NB4 (cell line): Measurements from ENCODE around the gene KLHL30.

Experiments used
- DNase-seq: peaks from one replicate; pipeline ENCODE4 v3.0.0; 2010; ENCODE audit warnings: low read depth
- H3K4me3 ChIP-seq: one replicate; pipeline ENCODE4 v1.5.1; 2011; ENCODE audit warnings: mild to moderate bottlenecking, low read depth, low read length, moderate library complexity
- MYC ChIP-seq: IDR thresholded peaks from 2 replicates; pipeline ENCODE4 v1.6.1; 2011; ENCODE audit warnings: low read depth, low read length
- POLR2A ChIP-seq: IDR thresholded peaks from 2 replicates; pipeline ENCODE4 v1.6.1; 2011; ENCODE audit warnings: mild to moderate bottlenecking; ENCODE audit not compliant: insufficient read length; ENCODE audit errors: extremely low read depth
- TF ChIP-seq, protein P1 (sequence below): IDR thresholded peaks from one replicate; pipeline ENCODE4 v1.5.1; 2012; ENCODE audit warnings: low read depth, low read length
- TF ChIP-seq, protein P2 (sequence below): IDR thresholded peaks from 2 replicates; pipeline ENCODE4 v1.6.1; 2011; ENCODE audit warnings: low read depth, low read length

Gene KLHL30

DNA sequence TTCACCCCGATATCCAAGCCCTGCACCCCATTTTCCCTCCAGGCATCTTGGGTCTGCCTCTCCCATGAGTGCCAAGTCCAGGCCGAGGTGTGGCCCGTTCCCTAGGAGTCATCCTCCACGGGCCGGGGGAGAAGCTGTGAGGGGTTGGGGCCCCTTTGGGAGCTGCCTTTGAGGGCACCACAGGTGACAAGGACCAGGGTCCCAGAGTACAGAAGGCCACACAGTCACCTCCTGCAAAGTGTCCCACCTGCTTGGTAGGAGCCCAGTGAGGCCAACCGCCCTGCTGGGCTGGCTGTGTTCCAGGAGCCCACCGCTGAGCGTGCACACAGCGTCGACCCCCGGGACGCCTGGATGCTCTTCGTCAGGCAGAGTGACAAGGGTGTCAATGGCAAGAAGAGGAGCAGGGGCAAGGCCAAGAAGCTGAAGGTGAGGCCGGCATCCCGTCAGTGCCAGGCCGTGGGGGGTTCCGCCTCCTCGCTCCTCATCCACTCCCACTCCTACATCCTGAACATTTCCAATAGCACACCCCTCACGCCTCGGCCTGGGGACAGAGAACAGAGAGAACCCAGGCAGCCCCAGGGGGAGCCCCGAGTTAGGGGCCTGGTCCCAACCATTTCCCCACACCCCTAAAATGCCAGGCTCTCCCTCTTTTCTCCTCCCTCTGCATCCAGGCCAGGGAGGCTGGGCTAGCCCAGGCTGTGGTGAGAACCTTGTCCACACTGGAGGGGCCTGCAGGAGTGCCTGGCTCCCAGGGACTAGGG is 23.0 kb downstream of the KLHL30 start:
- DNase-seq, result no peak
- TF ChIP-seq POLR2A (no peak), MYC (no peak)
- TF ChIP-seq, protein P1, sequence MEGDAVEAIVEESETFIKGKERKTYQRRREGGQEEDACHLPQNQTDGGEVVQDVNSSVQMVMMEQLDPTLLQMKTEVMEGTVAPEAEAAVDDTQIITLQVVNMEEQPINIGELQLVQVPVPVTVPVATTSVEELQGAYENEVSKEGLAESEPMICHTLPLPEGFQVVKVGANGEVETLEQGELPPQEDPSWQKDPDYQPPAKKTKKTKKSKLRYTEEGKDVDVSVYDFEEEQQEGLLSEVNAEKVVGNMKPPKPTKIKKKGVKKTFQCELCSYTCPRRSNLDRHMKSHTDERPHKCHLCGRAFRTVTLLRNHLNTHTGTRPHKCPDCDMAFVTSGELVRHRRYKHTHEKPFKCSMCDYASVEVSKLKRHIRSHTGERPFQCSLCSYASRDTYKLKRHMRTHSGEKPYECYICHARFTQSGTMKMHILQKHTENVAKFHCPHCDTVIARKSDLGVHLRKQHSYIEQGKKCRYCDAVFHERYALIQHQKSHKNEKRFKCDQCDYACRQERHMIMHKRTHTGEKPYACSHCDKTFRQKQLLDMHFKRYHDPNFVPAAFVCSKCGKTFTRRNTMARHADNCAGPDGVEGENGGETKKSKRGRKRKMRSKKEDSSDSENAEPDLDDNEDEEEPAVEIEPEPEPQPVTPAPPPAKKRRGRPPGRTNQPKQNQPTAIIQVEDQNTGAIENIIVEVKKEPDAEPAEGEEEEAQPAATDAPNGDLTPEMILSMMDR, result no peak
- TF ChIP-seq, protein P2, sequence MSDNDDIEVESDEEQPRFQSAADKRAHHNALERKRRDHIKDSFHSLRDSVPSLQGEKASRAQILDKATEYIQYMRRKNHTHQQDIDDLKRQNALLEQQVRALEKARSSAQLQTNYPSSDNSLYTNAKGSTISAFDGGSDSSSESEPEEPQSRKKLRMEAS, result no peak
- H3K4me3 ChIP-seq, result no peak overlapping the region

DNA sequence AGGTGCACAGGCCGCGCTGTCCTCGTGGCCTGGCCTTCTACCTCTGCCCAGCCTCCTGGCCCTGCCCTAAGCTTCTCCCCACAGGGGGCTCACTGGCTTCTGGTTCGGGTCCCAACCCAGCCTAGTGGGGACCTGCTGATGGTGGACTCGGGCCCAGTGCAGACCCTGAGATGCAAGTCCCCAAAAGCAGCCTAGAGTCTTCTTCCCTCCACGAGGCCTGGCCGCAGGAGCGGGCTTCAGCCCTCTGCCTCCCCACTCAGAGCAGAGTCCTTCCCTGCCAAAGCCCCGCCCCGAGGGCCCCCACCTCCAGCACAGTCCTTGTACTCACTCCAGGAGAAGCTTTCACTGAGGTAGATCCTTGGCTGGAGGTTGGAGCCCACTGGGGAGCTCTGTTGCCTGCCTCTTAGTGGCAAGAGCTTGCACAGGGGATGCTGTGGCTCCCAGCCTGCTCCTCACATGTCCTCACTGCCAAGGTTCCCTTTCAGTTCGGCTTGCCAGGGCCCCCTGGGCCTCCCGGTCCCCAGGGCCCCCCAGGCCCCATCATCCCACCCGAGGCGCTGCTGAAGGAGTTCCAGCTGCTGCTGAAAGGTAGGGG is 23.9 kb downstream of the KLHL30 start:
- no peak overlapping the region for H3K4me3 ChIP-seq
- no peak for DNase-seq
- TF ChIP-seq, protein P2, result no peak
- TF ChIP-seq, protein P1, result no peak

DNA sequence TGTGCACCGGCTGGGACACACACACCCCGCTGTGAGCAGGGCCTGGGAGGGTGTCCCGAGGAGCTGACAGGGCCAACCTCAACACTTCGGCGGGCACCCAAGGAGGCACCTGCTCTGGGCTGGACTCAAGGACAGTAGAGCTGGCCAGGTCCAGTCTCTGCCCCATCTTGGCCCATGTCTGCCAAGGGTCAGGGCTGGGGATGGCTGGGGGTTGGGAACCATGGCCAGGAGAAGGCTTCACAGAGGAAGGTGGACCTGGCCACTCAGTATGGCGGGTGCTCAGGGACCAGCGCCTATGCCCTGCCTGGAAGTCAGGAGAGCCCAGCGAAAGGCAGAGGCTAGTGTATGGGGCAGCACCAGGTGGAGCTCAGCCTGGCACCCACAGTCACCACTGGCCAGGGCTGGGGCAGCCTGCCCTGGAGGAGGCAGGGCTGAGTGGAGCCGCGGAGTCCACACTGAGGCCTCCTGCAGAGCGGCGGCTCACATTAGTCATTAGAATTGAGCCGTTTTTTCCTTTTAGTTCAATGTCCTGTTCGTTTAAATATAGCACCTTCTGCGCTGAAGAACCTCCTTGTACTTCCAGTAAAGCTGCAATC is 24.5 kb downstream of the KLHL30 start:
- TF ChIP-seq, protein P1, result no peak
- TF ChIP-seq, protein P2, result no peak
- no peak for TF ChIP-seq MYC
- no peak for TF ChIP-seq POLR2A
- no peak overlapping the region for H3K4me3 ChIP-seq
- DNase-seq, result no peak

DNA sequence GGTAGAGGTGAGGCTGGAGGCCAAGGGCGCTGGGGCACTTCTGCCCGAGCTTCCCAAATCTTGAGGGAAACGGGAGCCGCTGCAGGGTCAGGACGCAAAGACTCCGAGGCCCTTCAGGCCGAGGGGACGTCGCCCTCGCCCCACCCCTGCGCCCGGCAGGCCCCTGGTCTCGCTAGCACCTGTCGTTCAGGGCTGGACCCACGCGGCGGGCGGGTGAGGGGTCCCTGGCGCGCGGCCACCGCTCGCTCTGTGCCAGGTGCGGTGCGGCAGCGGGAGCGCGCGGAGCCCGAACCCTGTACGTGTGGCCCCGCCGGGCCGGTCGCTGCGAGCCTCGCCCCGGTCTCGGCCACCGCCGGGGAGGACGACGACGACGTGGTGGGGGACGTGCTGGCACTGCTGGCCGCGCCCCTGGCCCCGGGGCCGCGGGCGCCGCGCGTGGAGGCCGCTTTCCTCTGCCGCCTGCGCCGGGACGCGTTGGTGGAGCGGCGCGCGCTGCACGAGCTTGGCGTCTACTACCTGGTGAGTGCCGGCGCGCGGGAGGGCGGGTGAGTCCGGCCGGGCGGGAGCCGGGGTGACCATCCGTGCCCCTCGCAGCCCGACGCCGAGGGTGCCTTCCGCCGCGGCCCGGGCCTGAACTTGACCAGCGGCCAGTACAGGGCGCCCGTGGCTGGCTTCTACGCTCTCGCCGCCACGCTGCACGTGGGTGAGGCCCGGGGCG is 25.2 kb downstream of the KLHL30 start:
- TF ChIP-seq MYC (no peak), POLR2A (no peak)
- TF ChIP-seq, protein P2, result no peak
- TF ChIP-seq, protein P1, result no peak
- H3K4me3 ChIP-seq, result no peak overlapping the region
- no peak for DNase-seq

DNA sequence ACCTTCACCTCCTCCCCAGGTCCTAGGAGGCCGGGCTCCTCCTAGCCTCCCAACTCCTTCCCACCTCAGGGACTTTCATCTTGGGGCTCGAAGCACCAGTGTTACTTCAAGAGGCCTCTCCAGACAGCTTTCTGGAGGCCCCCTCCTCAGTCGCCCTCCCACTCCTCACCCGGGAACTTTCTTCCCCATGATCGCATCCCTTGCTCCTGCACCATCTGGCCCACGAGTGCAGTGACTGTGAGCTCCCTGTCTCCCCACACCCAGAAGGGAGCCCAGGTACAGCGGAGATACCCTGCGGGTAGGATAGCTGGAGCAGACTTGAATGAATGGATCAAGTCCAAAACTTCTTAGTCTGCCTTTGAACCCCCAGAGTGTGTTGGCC is 26.4 kb downstream of the KLHL30 start:
- DNase-seq, result no peak
- no peak for TF ChIP-seq MYC
- TF ChIP-seq, protein P2, result no peak
- TF ChIP-seq, protein P1, result no peak
- TF ChIP-seq POLR2A, result no peak
- no peak overlapping the region for H3K4me3 ChIP-seq
